ENCODE measurements around the gene FRMPD4. TPM values are rescaled to one million over a fixed set of nuclear protein-coding genes. Genes with fewer than 3 reads are reported as not detected.
A peak's percentile ranks its signal among the peaks of the same experiment; 100 is the strongest.
"Not testable (repeated sequence)": the region's sequence is repeated elsewhere in the genome, so short reads cannot be mapped to it uniquely, and the experiment has no call there.

The FRMPD4 gene
- total RNA-seq, 1 donor from 2014 or later: 0.08 TPM

DNA sequence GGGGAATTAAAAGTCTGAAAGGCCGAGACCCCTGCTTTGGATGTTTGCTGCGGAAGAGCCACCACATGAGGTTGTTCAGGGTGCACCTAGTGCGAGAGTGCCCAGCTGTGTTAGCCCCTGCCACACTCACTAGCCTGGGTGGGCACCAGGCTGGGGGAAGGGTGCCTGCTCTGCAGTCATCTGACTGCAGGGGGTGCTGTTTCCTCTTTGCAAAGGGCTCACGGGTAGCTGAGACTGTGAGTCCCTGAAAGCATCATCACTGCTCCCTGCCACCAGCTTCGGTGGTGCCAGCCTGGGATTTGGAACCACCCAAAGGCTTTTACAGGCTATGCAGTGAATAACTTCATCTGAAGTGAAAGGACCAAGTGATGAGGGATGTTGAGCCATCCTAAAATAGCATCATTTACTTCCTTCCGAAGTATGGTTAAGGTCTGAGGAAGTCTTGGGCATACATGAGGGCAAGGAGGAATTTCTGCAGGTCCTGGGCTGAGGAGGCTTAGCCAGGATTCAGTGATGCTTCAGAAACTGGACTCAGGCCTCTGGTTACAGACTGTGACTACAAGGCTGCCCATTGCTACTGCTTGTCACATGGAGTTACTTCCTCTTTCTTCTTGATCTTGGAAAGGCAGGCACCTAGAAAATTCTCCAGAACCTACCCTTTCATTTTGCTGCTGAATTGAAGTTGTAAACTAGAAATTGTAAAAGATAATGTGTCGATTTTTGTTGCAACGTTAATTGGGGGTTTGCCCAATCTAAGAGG, 359.7 kb downstream of the FRMPD4 start:
- H3K4me3 ChIP-seq (ENCODE audit: low read depth, low read length): no peak overlapping the region
- H3K27me3 ChIP-seq (ENCODE audit: control insufficient read depth, insufficient read depth, low read length): no peaks in the 10 kb centered on the region
- no peaks in the 10 kb centered on the region for H3K36me3 ChIP-seq (ENCODE audit: control insufficient read depth, insufficient read depth, low read length)
- TF ChIP-seq, protein P1, sequence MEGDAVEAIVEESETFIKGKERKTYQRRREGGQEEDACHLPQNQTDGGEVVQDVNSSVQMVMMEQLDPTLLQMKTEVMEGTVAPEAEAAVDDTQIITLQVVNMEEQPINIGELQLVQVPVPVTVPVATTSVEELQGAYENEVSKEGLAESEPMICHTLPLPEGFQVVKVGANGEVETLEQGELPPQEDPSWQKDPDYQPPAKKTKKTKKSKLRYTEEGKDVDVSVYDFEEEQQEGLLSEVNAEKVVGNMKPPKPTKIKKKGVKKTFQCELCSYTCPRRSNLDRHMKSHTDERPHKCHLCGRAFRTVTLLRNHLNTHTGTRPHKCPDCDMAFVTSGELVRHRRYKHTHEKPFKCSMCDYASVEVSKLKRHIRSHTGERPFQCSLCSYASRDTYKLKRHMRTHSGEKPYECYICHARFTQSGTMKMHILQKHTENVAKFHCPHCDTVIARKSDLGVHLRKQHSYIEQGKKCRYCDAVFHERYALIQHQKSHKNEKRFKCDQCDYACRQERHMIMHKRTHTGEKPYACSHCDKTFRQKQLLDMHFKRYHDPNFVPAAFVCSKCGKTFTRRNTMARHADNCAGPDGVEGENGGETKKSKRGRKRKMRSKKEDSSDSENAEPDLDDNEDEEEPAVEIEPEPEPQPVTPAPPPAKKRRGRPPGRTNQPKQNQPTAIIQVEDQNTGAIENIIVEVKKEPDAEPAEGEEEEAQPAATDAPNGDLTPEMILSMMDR (IDR thresholded peaks at IDR 0.05; ENCODE audit: insufficient read depth, low read length, poor library complexity, severe bottlenecking): peak; percentile 17
- no peak for DNase-seq (ENCODE audit: low read depth)

DNA sequence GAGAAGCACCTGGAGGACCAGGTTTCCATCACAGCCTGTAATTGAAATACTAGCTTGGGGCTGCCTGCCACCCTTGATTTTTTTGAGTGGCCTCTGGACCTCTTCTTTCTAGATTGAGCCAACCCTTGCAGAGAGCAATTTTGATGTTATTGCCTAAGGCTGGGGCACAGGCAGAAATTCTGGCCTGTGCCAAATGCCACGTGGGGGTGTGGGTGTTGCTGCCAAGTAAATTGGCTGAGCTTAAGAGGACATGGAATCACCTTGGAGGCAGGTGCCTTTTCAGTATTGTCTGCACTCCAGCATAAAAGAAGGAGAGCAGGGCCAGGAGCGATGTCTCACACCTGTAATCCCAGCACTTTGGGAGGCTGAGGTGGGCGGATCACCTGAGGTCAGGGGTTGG, 366.9 kb downstream of the FRMPD4 start:
- TF ChIP-seq, protein P1 (IDR thresholded peaks at IDR 0.05; ENCODE audit: insufficient read depth, low read length, poor library complexity, severe bottlenecking): no peak
- no peaks in the 10 kb centered on the region for H3K27me3 ChIP-seq (ENCODE audit: control insufficient read depth, insufficient read depth, low read length)
- H3K4me3 ChIP-seq (ENCODE audit: low read depth, low read length): no peak overlapping the region
- DNase-seq (ENCODE audit: low read depth): no peak
- H3K36me3 ChIP-seq (ENCODE audit: control insufficient read depth, insufficient read depth, low read length): no peaks in the 10 kb centered on the region

DNA sequence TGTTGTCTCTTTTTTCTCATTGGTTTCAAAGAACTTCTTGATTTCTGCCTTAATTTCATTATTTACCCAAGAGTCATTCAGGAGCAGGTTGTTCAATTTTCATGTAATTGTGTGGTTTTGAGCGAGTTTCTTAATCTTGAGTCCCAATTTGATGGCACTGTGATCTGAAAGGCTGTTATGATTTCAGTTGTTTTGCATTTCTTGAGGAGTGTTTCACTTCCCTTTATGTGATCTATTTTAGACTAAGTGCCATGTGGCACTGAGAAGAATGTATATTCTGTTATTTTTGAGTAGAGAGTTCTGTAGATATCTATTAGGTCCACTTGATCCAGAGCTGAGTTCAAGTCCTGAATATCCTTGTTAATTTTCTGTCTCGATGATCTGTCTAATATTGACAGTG, 377.1 kb downstream of the FRMPD4 start:
- H3K36me3 ChIP-seq (ENCODE audit: control insufficient read depth, insufficient read depth, low read length); H3K27me3 ChIP-seq (ENCODE audit: control insufficient read depth, insufficient read depth, low read length); DNase-seq (ENCODE audit: low read depth); H3K4me3 ChIP-seq (ENCODE audit: low read depth, low read length): not testable (repeated sequence)

DNA sequence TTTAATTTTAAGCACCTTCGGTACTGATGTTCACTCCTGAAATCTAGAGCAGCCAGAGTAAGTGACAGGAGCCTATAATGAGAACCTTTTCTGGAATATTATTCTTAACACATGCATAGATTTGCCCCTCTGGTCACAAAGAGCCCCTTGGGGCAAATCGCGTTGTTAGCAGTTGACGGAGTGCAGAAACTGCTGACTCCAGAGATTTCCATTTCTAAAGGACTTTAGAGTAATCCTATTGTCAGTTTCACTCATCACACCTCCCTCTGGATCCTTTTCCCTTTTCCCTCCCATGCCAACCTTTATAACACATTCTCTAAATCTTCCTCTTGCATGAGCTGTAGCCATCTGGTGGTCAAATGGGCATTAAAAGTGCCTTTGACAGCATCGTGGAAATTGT, 388.0 kb downstream of the FRMPD4 start:
- H3K36me3 ChIP-seq (ENCODE audit: control insufficient read depth, insufficient read depth, low read length): no peaks in the 10 kb centered on the region
- H3K27me3 ChIP-seq (ENCODE audit: control insufficient read depth, insufficient read depth, low read length): no peaks in the 10 kb centered on the region
- TF ChIP-seq, protein P1 (IDR thresholded peaks at IDR 0.05; ENCODE audit: insufficient read depth, low read length, poor library complexity, severe bottlenecking): no peak
- H3K4me3 ChIP-seq (ENCODE audit: low read depth, low read length): no peak overlapping the region
- DNase-seq (ENCODE audit: low read depth): no peak

DNA sequence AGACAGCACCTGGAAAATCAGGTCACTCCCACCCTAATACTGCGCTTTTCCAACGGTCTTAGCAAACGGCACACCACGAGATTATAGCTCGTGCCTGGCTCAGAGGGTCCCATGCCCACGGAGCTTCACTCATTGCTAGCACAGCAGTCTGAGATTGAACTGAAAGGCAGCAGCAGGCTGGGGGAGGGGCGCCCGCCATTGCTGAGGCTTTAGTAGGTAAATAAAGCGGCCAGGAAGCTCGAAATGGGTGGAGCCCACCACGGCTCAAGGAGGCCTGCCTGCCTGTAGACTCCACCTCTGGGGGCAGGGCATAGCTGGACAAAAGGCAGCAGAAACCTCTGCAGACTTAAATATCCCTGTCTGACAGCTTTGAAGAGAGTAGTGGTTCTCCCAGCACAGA, 399.8 kb downstream of the FRMPD4 start:
- not testable (repeated sequence) for H3K36me3 ChIP-seq (ENCODE audit: control insufficient read depth, insufficient read depth, low read length); H3K4me3 ChIP-seq (ENCODE audit: low read depth, low read length); DNase-seq (ENCODE audit: low read depth); H3K27me3 ChIP-seq (ENCODE audit: control insufficient read depth, insufficient read depth, low read length)

DNA sequence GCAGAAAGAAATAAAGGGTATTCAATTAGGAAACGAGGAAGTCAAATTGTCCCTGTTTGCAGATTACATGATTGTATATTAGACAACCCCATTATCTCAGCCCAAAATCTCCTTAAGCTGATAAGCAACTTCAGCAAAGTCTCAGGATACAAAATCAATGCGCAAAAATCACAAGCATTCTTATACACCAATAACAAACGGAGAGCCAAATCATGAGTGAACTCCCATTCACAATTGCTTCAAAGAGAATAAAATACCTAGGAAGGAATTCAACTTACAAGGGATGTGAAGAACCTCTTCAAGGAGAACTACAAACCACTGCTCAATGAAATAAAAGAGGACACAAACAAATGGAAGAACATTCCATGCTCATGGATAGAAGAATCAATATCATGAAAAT, 404.0 kb downstream of the FRMPD4 start:
- not testable (repeated sequence) for H3K4me3 ChIP-seq (ENCODE audit: low read depth, low read length); DNase-seq (ENCODE audit: low read depth); H3K27me3 ChIP-seq (ENCODE audit: control insufficient read depth, insufficient read depth, low read length)

DNA sequence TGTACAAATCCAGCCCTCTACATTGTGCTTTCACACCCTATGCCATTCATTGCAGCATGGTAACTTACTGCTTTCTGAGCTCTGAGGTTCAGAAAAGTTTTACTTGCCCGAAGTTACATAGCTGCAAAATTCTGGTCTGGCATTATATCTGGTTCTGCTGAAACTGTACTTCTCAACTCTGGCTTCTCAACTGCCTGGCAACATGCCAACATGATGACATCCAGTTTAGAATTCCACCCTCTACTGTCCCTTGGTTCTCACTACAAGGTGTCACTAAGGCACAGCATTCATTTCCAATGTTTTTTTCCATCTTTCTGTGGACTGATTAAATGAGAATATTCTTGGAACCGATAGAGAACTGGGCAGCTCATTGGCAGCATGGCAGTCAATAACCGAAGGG, 410.1 kb downstream of the FRMPD4 start:
- TF ChIP-seq, protein P1 (IDR thresholded peaks at IDR 0.05; ENCODE audit: insufficient read depth, low read length, poor library complexity, severe bottlenecking): no peak
- no peaks in the 10 kb centered on the region for H3K27me3 ChIP-seq (ENCODE audit: control insufficient read depth, insufficient read depth, low read length)
- no peaks in the 10 kb centered on the region for H3K36me3 ChIP-seq (ENCODE audit: control insufficient read depth, insufficient read depth, low read length)
- H3K4me3 ChIP-seq (ENCODE audit: low read depth, low read length): no peak overlapping the region
- DNase-seq (ENCODE audit: low read depth): no peak

More for the DNA sequence above, 404.0 kb downstream of the FRMPD4 start:
- not testable (repeated sequence) for H3K36me3 ChIP-seq (ENCODE audit: control insufficient read depth, insufficient read depth, low read length)

All from kidney epithelial cell (primary cell).